ENCODE data around the gene PDHA1. TPM values are rescaled to one million over a fixed set of nuclear protein-coding genes. Genes with fewer than 3 reads are reported as not detected.

The PDHA1 gene
- polyA plus RNA-seq, 1 of the 3 experiments (the other 2 are of a cell fraction) = 121 TPM

DNA sequence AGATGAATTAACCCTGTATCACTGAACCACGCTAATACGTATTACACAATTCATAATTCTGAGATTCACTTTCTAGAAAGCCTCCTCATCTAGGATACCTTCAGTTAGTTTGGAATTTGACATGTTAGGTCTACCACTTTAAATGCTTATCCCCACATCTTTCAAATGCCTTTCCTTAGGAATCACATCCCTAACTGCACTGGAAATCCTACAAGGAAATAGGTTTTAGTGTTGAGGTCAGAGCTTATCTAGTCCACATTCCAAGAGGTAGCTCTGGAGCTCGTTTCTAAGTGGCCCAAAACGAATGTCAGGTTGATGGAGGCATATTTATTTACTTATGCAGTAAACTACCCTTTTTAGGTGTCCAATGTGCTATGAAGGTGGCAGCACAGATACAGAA lies 18.0 kb downstream of the PDHA1 start:
- Histone ChIP-seq H3F3A (replicated peaks; ENCODE audit: insufficient read depth) (no peaks in the 10 kb centered on the region), H3K27ac (ENCODE audit: low read depth in 2 of 2, low read length in 1 of 2) (no peak overlapping the region), H2AFZ (ENCODE audit: low read depth) (no peak overlapping the region), H3K4me3 (ENCODE audit: low read depth in 2 of 2, low read length in 1 of 2) (no peak overlapping the region), H3K4me1 (ENCODE audit: control insufficient read depth in 1 of 2, insufficient read depth in 2 of 2, low read depth in 1 of 2, low read length in 1 of 2) (no peaks in the 10 kb centered on the region), H3K36me3 (replicated peaks in 1 of 2; ENCODE audit: control insufficient read depth in 1 of 2, insufficient read depth in 2 of 2, low read length in 1 of 2) (peaks cover 0 to 29% of the 10 kb centered on the region in 2 experiments), H3K9ac (no peak overlapping the region), H4K20me1 (ENCODE audit: insufficient read depth) (no peaks in the 10 kb centered on the region), H3K27me3 (ENCODE audit: insufficient read depth) (no peaks in the 10 kb centered on the region; the same call in 1 of the 2 replicates), H3K9me3 (no peaks in the 10 kb centered on the region), H3K79me2 (ENCODE audit: insufficient read depth) (no peaks in the 10 kb centered on the region), H3K9me2 (no peaks in the 10 kb centered on the region), H3K4me2 (no peak overlapping the region)
- no peak for DNase-seq
- WGBS (ENCODE audit: low lambda C conversion rate) = 43% methylated on average over 4 of the region's 4 CpGs
- TF ChIP-seq SIN3A (IDR thresholded peaks at IDR 0.05; ENCODE audit: borderline replicate concordance, low read depth, low read length) = no peak
- TF ChIP-seq TCF12 (IDR thresholded peaks at IDR 0.05) = no peak
- no peak for TF ChIP-seq GABPA (IDR thresholded peaks at IDR 0.05; ENCODE audit: low read depth)
- TF ChIP-seq JUND (IDR thresholded peaks at IDR 0.05) = no peak
- TF ChIP-seq ELF1 (IDR thresholded peaks at IDR 0.05) = no peak
- no peak for TF ChIP-seq TAF1 (IDR thresholded peaks at IDR 0.05; ENCODE audit: borderline replicate concordance, low read depth, low read length)
- TF ChIP-seq EP300 (IDR thresholded peaks at IDR 0.05; ENCODE audit: borderline replicate concordance in 1 of 2, low read depth in 1 of 2, low read length in 1 of 2) = no peak
- TF ChIP-seq EZH2phosphoT487 (IDR thresholded peaks at IDR 0.05; ENCODE audit: borderline replicate concordance, low read depth) = no peak
- TF ChIP-seq MEF2A (IDR thresholded peaks at IDR 0.05; ENCODE audit: borderline replicate concordance, low read depth) = no peak
- TF ChIP-seq, protein P1, sequence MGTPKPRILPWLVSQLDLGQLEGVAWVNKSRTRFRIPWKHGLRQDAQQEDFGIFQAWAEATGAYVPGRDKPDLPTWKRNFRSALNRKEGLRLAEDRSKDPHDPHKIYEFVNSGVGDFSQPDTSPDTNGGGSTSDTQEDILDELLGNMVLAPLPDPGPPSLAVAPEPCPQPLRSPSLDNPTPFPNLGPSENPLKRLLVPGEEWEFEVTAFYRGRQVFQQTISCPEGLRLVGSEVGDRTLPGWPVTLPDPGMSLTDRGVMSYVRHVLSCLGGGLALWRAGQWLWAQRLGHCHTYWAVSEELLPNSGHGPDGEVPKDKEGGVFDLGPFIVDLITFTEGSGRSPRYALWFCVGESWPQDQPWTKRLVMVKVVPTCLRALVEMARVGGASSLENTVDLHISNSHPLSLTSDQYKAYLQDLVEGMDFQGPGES (IDR thresholded peaks at IDR 0.05; ENCODE audit: low read depth, low read length) = no peak
- TF ChIP-seq, protein P2, sequence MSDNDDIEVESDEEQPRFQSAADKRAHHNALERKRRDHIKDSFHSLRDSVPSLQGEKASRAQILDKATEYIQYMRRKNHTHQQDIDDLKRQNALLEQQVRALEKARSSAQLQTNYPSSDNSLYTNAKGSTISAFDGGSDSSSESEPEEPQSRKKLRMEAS (IDR thresholded peaks at IDR 0.05; ENCODE audit: low read depth) = no peak
- no peak for TF ChIP-seq RFX5 (IDR thresholded peaks at IDR 0.05; ENCODE audit: low read length)
- no peak for TF ChIP-seq POLR2AphosphoS5 (IDR thresholded peaks at IDR 0.05; ENCODE audit: low read depth, low read length)
- ChIA-PET CTCF (interaction anchor here (0.7 to 5.5 kb wide), 4 partner anchors 10 to 322 kb away, joined by 3 to 29 read pairs (median 4); no protein-coding TSS in a partner anchor), POLR2A (no interaction called here)

- H3K9me2 ChIP-seq = no peaks in the 10 kb centered on the region
- no peaks in the 10 kb centered on the region for H3K9me3 ChIP-seq
- H3K9ac ChIP-seq = no peak overlapping the region
- H3K4me1 ChIP-seq (ENCODE audit: control insufficient read depth in 1 of 2, insufficient read depth in 2 of 2, low read depth in 1 of 2, low read length in 1 of 2) = peaks cover 0 to 4% of the 10 kb centered on the region in 2 experiments; a peak in 1 of 4 replicates
- H3K4me3 ChIP-seq (ENCODE audit: low read depth in 2 of 2, low read length in 1 of 2) = no peak overlapping the region
- no peaks in the 10 kb centered on the region for H3K79me2 ChIP-seq (ENCODE audit: insufficient read depth)
- no peak overlapping the region for H3K27ac ChIP-seq (ENCODE audit: low read depth in 2 of 2, low read length in 1 of 2)
- POLR2A ChIA-PET = no interaction called here
- WGBS (ENCODE audit: low lambda C conversion rate) = 60% methylated on average over 6 of the region's 6 CpGs
- DNase-seq = no peak
- no peaks in the 10 kb centered on the region for H4K20me1 ChIP-seq (ENCODE audit: insufficient read depth)
- H3K36me3 ChIP-seq (replicated peaks in 1 of 2; ENCODE audit: control insufficient read depth in 1 of 2, insufficient read depth in 2 of 2, low read length in 1 of 2) = no peaks in the 10 kb centered on the region
- no peak overlapping the region for H3K4me2 ChIP-seq
- no peaks in the 10 kb centered on the region for H3F3A ChIP-seq (replicated peaks; ENCODE audit: insufficient read depth)
- peaks cover 8% of the 10 kb centered on the region; the same call in 1 of the 2 replicates for H3K27me3 ChIP-seq (ENCODE audit: insufficient read depth)
- CTCF ChIA-PET = no interaction called here
- no peak overlapping the region for H2AFZ ChIP-seq (ENCODE audit: low read depth)
- TF ChIP-seq YY1 (IDR thresholded peaks at IDR 0.05; ENCODE audit: low read depth) (no peak), REST (IDR thresholded peaks at IDR 0.05; ENCODE audit: low read depth, low read length) (no peak), RXRA (IDR thresholded peaks at IDR 0.05; ENCODE audit: borderline replicate concordance, low read depth) (no peak), CHD2 (IDR thresholded peaks at IDR 0.05; ENCODE audit: low read length, partially characterized antibody) (no peak), MEF2A (IDR thresholded peaks at IDR 0.05; ENCODE audit: borderline replicate concordance, low read depth) (no peak), TCF12 (IDR thresholded peaks at IDR 0.05) (no peak), CTCF (IDR thresholded peaks at IDR 0.05) (no peak)
- TF ChIP-seq, protein P1 (IDR thresholded peaks at IDR 0.05; ENCODE audit: low read depth, low read length) = no peak
Measured at GRCh38 chrX:19368576-19368975, 24.8 kb downstream of the PDHA1 start.

Data from SK-N-SH (cell line).